RWPE1 (cell line): ENCODE results near the gene REG4.

Source experiments
- CTCF ChIA-PET: fragments of 350-600 bp; sonication (Branson Sonifier 250); formaldehyde crosslinking; extraction: SDS; loops from one replicate; lab custom pipeline; 2021; lab: Yijun Ruan, JAX
- POLR2A ChIA-PET: fragments of 400-600 bp; formaldehyde crosslinking; extraction: SDS; loops from one replicate; lab custom pipeline; 2020; ENCODE audit warnings: antibody characterized with exemption; ENCODE audit not compliant: low non-redundant PET; lab: Yijun Ruan, JAX
- DNase-seq: peaks from one replicate; pipeline ENCODE4 v3.0.0; 2012; ENCODE audit warnings: low spot score
- H3K27ac ChIP-seq: fragments of 450-650 bp; 2 replicates; pipeline ENCODE4 v1.5.1; 2017
- TF ChIP-seq, protein P1 (sequence below): fragments of 450-650 bp; conservative IDR thresholded peaks from 2 replicates; pipeline ENCODE4 v1.5.1; 2017; ENCODE audit warnings: low read depth, mild to moderate bottlenecking

REG4 gene

DNA sequence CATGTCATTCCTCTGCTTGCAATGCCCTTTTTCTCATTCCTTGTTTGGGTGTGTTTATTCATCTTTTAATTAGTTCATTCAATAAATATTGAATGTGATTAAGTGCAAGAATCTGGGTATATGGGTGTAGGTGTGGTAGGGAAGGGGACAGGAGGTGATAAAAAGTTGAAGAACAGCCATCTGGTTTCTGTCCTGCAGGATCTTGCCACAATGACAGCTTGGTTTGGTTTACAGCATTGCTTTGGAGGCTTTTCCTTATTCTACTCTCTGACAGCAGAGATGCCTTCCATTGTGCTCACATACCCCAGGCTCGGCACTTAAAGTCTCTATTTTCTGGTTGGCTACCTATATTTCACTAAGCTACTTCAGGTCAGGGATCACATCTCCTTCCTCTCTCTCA, 3.0 kb upstream of the REG4 start:
- TF ChIP-seq, protein P1, sequence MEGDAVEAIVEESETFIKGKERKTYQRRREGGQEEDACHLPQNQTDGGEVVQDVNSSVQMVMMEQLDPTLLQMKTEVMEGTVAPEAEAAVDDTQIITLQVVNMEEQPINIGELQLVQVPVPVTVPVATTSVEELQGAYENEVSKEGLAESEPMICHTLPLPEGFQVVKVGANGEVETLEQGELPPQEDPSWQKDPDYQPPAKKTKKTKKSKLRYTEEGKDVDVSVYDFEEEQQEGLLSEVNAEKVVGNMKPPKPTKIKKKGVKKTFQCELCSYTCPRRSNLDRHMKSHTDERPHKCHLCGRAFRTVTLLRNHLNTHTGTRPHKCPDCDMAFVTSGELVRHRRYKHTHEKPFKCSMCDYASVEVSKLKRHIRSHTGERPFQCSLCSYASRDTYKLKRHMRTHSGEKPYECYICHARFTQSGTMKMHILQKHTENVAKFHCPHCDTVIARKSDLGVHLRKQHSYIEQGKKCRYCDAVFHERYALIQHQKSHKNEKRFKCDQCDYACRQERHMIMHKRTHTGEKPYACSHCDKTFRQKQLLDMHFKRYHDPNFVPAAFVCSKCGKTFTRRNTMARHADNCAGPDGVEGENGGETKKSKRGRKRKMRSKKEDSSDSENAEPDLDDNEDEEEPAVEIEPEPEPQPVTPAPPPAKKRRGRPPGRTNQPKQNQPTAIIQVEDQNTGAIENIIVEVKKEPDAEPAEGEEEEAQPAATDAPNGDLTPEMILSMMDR, result no peak
- no peak for DNase-seq
- POLR2A ChIA-PET, result no interaction called here
- H3K27ac ChIP-seq, result no peak overlapping the region
- CTCF ChIA-PET, result no interaction called here

DNA sequence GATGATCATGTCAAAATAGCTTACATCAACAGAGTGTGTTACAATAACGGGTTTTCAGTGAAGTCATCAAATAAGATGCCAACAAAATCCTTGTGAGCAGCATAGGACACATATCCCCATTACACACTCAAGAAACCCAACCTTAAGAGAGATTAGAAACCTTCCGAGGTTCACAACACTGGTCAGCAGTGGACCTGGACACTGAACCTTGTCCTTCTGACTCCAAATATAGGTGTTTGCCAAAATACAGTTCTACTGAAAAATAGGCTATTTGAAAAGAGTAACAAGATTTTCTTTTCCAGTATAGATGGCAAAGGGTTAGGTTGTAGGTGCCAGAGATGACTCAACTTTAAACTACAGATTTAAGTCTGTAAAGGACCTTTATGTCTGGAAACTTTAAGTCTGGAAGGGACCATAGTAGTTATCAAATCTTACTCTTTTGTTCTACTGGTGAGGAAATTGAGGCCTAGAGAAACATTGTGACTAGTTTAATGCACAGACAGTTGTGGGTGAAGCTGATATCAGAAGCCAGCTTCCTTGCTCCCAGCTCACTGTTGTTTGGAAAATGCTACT, 811 bp upstream of the REG4 start:
- ChIA-PET CTCF (interaction anchor here (0.6 to 1.0 kb wide), 2 partner anchors 200 to 228 kb away, joined by 3 to 4 read pairs; no protein-coding TSS in a partner anchor), POLR2A (no interaction called here)
- DNase-seq, result no peak
- H3K27ac ChIP-seq, result no peak overlapping the region
- TF ChIP-seq, protein P1, result no peak

DNA sequence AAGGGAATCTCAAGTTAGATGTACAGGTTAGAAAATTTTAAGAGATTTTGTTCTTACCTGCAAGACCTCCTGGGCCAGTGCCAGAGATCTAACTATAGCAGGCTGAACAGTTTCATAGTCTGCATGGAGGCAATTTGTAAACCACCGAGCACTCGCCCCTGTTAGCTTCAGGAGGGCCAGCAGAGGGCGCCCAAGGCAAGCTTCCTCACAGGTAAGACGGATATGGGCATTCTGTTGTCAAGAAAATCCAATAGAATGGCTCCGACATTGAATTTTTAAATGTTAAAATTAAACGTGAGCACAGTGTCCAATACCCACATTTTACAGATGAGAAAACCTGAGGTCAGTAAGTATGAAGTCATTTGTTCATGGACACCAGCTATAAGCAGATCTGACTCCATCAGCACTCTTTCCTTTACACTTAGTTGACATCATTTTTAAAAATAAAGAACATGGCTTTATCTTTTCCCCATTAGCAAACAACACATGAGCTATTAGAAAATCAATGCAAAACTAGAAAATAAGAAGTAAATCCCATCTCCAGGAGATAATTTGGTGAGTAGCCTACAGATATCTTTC, 2.2 kb downstream of the REG4 start:
- ChIA-PET CTCF (interaction anchor here (0.6 to 2.1 kb wide), 8 partner anchors 9 to 271 kb away, joined by 3 to 17 read pairs (median 4); no protein-coding TSS in a partner anchor), POLR2A (no interaction called here)
- TF ChIP-seq, protein P1, result peak; percentile 92
- peak; percentile 68 for DNase-seq
- no peak overlapping the region for H3K27ac ChIP-seq

DNA sequence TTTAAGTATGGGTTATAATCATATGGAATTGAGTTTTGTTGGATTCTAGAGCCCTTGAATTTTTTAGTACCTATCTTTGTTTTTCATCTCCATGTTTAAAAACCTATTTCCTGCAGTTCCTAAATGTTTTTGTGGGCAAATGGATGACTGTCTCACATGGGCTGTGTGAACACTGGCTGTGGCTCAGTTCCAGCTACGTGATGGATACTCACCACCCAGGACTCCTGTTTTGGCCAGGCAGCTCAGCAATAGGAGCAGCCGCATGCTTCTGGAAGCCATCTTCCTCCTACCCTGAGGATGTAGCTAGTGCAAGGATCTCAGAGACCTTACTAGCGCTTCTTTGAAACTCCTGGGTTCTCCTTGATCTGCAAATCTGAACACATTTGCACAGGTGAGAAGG, 2.8 kb downstream of the REG4 start:
- TF ChIP-seq, protein P1, result no peak
- DNase-seq, result no peak
- no peak overlapping the region for H3K27ac ChIP-seq
- ChIA-PET CTCF (interaction anchor here (0.6 to 2.1 kb wide), 8 partner anchors 10 to 271 kb away, joined by 3 to 17 read pairs (median 4); no protein-coding TSS in a partner anchor), POLR2A (no interaction called here)

DNA sequence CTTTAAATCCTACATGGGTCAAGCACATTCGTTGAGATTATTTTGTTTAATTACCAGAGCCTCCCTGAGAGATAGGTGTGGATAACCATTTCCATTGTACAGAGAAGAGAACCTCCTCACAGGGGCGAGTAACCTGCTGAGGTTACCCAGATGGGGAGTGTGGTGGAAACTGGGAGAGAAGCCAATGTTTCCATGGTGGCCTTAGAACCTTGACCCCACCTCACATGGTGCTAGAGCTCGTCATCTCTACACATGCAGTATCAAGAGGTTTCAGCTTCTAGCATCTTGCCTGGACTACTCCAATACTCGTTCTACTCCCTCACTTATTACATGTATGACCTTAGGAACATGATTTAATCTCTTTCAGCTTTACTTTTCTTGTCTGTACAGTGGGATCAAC, 4.8 kb downstream of the REG4 start:
- no peak overlapping the region for H3K27ac ChIP-seq
- POLR2A ChIA-PET, result no interaction called here
- no peak for DNase-seq
- CTCF ChIA-PET, result interaction anchor here (0.6 to 1.2 kb wide), 2 partner anchors 9 to 10 kb away, joined by 3 read pairs; no protein-coding TSS in a partner anchor
- TF ChIP-seq, protein P1, result no peak

DNA sequence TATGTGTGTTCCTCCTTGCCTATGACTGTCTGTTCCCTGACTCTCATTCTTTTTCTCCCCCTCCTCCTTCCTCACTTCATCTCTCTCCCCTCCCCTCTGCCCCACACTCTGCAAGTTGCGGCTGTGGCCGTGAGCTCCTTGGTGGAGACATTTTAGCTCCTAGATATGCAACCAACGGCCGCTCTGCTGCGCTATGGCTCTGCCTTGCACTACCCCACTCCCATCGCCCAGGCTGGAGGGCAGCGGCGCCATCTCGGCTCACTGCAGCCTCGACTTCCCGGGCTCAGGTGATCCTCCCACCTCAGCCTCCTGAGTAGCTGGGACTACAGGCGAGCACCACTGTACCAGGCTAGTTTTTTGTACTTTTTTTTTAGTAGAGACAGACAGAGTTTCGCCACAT, 5.5 kb downstream of the REG4 start:
- no peak for DNase-seq
- CTCF ChIA-PET, result no interaction called here

More for the DNA sequence above, 5.5 kb downstream of the REG4 start:
- POLR2A ChIA-PET, result no interaction called here
- TF ChIP-seq, protein P1, result no peak
- no peak overlapping the region for H3K27ac ChIP-seq
